GM20000 (cell line): Measurements from ENCODE around the gene PRSS33.

Experiments used
- DNase-seq: peaks from one replicate; pipeline ENCODE4 v3.0.0; 2012; ENCODE audit warnings: low spot score
- TF ChIP-seq, protein P1 (sequence below): IDR thresholded peaks from 2 replicates; pipeline ENCODE4 v1.5.1; 2012; ENCODE audit warnings: mild to moderate bottlenecking, control low read depth; ENCODE audit errors: extremely low read depth, missing control alignments

PRSS33 gene

DNA sequence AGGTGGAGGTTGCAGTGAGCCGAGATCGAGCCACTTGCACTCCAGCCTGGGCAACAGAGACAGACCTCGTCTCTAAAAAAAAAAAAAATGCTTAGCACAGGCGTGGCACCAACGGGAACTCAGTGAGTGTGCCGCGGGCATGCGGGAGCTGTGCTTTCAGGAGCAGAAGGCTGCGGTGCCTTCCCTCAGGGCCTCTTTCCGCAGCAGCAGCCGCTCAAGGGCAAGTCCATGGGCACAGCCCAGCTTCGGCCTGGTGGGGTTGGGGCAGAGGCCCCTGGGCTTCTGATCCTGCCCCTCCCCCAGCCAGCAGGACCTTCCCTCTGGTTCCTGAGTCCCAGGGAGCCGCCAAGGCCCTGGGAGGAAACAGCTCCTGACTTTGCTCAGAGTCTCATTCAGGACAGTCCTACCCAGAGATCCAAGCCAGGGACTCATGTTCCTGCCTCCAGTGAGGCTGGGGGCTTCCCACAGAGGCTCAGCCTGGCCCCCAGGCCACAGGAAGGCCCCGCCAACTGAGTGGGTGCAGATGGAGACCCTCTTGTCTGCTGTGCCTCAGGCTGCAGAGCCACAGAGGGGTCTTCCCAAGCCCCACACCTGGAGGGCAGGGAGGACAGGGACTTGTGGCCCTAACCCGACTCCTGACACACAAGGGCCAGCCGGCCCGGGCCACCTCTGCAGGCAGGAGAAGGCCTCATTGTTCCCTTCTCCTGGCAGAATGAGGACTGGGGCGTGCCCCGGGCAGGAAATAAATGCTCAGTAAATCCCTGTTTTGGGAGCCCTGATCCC is 39.4 kb upstream of the PRSS33 start:
- no peak for DNase-seq
- TF ChIP-seq, protein P1, sequence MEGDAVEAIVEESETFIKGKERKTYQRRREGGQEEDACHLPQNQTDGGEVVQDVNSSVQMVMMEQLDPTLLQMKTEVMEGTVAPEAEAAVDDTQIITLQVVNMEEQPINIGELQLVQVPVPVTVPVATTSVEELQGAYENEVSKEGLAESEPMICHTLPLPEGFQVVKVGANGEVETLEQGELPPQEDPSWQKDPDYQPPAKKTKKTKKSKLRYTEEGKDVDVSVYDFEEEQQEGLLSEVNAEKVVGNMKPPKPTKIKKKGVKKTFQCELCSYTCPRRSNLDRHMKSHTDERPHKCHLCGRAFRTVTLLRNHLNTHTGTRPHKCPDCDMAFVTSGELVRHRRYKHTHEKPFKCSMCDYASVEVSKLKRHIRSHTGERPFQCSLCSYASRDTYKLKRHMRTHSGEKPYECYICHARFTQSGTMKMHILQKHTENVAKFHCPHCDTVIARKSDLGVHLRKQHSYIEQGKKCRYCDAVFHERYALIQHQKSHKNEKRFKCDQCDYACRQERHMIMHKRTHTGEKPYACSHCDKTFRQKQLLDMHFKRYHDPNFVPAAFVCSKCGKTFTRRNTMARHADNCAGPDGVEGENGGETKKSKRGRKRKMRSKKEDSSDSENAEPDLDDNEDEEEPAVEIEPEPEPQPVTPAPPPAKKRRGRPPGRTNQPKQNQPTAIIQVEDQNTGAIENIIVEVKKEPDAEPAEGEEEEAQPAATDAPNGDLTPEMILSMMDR: no peak

DNA sequence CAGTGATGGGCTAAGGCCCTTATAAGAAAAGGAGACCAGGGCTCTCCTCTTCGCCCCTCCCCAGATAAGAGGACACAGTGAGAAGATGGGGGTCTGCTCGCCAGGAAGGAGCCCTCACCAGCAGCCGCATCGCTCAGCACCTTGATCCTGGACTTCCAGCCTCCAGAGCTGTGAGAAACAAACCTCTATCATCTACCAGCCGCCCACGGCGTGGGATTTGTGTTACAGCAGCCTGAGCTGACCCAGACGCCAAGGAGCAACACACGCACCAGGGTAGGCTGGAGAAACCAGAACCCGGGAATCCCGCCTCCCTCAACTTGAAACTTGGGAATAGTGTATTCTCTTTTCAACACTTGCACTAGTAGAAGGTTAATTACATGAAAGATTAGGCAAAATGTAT is 38.5 kb upstream of the PRSS33 start:
- TF ChIP-seq, protein P1: no peak
- DNase-seq: no peak

DNA sequence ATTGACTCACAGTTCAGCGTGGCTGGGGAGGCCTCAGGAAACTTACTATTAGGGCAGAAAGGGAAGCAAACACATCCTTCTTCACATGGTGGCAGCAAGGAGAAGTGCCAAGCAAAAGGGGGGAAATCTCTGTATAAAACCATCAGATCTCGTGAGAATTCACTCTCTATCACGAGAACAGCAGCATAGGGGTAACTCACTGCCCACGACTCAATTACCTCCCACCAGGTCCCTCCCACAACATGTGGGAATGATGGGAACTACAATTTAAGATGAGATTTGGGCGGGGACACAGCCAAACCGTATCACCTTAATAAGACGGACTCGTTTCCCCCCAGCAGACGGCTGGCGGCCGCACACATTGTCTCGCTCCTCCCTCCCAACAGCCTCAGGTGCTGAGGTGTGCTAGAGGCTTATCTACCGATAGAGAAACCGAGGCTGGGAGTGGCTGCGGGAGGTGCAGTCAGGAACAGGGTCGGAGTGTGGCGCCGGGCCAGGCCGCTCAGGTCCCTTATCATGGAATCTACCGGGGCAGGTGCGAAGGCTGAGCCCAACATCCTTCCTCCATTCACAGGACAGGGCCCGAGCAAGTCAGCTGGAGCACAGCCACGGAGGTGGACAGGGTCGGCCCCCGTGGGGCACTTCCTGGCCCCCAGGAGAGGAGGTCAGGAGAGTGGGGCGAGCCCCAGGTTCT is 37.8 kb upstream of the PRSS33 start:
- DNase-seq: no peak
- TF ChIP-seq, protein P1: no peak

DNA sequence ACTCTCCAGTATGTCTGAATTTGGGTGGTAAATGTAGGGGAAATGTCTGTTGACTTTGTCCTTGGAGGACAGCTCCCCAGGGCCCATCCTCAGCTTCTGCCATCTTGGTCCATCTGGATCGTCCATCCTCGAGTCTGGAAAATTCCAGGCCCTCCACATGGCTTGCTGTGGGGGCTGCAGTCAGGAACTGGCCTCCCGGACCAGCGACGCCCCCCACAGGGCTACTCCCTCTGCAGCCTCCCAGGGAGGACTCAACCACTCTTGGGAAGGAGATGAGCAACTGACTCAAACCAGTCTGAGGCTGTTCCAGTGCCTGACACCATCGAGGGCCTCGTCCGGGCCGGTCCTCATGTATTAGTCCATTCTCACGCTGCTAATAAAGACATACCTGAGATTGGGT is 37.3 kb upstream of the PRSS33 start:
- TF ChIP-seq, protein P1: no peak
- DNase-seq: no peak

DNA sequence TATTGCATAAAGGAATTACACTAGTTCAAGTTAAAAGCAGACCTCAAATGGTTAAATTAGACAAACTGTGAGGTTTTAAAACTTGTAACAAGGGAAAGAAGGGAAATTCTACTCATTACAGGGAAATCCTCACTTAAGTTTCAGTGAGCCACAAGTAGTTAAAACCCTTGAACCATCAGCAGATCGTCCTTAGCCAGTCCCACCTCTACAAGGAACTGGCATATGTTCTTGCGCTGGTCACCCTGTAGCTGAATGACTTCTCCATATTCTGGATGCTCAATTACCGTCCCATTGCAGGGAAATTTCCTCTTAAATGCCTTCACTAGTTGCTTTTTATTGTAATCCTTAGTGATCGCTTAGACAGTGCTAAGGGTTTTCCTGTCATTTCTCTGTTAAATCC is 35.1 kb upstream of the PRSS33 start:
- DNase-seq: no peak
- TF ChIP-seq, protein P1: no peak

DNA sequence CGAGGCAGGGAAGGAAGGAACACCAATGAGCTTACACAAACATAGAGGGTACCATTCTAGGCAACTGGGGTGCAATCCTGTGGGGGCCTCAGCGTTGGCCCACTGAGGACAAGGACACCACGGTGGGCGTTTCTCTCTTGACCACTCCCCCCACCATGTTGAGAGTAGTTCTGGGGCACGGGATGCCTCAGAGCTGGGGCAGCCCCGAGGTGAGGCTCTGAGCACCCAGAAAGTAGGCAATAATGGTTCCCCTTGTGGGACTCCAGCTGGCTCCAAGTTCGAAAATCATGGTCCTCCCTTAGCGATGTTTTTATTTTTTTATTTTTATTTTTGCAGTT is 34.8 kb upstream of the PRSS33 start:
- DNase-seq: no peak
- TF ChIP-seq, protein P1: no peak

DNA sequence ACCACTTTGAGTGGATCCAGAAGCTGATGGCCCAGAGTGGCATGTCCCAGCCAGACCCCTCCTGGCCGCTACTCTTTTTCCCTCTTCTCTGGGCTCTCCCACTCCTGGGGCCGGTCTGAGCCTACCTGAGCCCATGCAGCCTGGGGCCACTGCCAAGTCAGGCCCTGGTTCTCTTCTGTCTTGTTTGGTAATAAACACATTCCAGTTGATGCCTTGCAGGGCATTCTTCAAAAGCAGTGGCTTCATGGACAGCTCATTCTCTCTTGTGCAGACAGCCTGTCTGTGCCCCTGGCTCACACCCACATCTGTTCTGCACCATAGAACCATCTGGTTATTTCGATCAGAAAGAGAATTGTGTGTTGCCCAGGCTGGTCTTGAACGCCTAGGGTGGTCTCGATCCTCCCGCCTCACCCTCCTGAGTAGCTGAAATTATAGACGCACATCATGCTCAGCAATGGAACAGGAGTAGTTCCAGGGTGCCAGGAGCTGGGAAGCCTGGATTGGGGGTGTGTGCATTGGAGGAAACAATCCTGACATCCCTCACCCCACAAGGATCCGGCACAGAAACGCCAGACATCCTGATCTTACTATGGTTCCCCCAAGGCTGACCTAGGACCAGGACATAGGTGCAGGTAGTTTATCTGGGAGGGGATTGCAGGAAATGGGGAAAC is 34.3 kb upstream of the PRSS33 start:
- no peak for DNase-seq
- TF ChIP-seq, protein P1: no peak
